ENCODE results near the gene REC114.

REC114 gene

GRCh38 chr15:73590263-73590662 is 147.3 kb downstream of the REC114 start:
- no peak for TF ChIP-seq CTCF (IDR thresholded peaks at IDR 0.05; ENCODE audit: low read depth, low read length)
- no peak overlapping the region for H3K4me3 ChIP-seq (replicated peaks in 1 of 2; ENCODE audit: low read depth in 2 of 2, low read length in 2 of 2)
- no peak for DNase-seq (ENCODE audit: low read depth in 2 of 2)

- TF ChIP-seq CTCF (IDR thresholded peaks at IDR 0.05; ENCODE audit: low read depth, low read length): no peak
- DNase-seq (ENCODE audit: low read depth in 2 of 2): peak; percentile 49 to 73
- no peak overlapping the region for H3K4me3 ChIP-seq (replicated peaks in 1 of 2; ENCODE audit: low read depth in 2 of 2, low read length in 2 of 2)
Measured at GRCh38 chr15:73593304-73594074, 150.5 kb downstream of the REC114 start.

- no peak for DNase-seq (ENCODE audit: low read depth in 2 of 2)
- H3K4me3 ChIP-seq (replicated peaks in 1 of 2; ENCODE audit: low read depth in 2 of 2, low read length in 2 of 2): no peak overlapping the region
- TF ChIP-seq CTCF (IDR thresholded peaks at IDR 0.05; ENCODE audit: low read depth, low read length): no peak
Measured at GRCh38 chr15:73594109-73594508, 151.1 kb downstream of the REC114 start.

- no peak overlapping the region for H3K4me3 ChIP-seq (replicated peaks in 1 of 2; ENCODE audit: low read depth in 2 of 2, low read length in 2 of 2)
- peak in 1 of 2 donors; percentile 44 for DNase-seq (ENCODE audit: low read depth in 2 of 2)
- no peak for TF ChIP-seq CTCF (IDR thresholded peaks at IDR 0.05; ENCODE audit: low read depth, low read length)
Measured at GRCh38 chr15:73596174-73596573, 153.2 kb downstream of the REC114 start.

- TF ChIP-seq CTCF (IDR thresholded peaks at IDR 0.05; ENCODE audit: low read depth, low read length): no peak
- H3K4me3 ChIP-seq (replicated peaks in 1 of 2; ENCODE audit: low read depth in 2 of 2, low read length in 2 of 2): no peak overlapping the region
- no peak for DNase-seq (ENCODE audit: low read depth in 2 of 2)
Measured at GRCh38 chr15:73597036-73597638, 154.2 kb downstream of the REC114 start.

- DNase-seq (ENCODE audit: low read depth in 2 of 2): peak; percentile 43 to 70
- no peak for TF ChIP-seq CTCF (IDR thresholded peaks at IDR 0.05; ENCODE audit: low read depth, low read length)
- H3K4me3 ChIP-seq (replicated peaks in 1 of 2; ENCODE audit: low read depth in 2 of 2, low read length in 2 of 2): no peak overlapping the region
Measured at GRCh38 chr15:73598530-73599160, 155.7 kb downstream of the REC114 start.
